B cell (primary cell): Measurements from ENCODE around the gene ZNF580. TPM values are rescaled to one million over a fixed set of nuclear protein-coding genes. Genes with fewer than 3 reads are reported as not detected.

Experiments
- ATAC-seq: fragments of 200-7000 bp; cut with Tn5 transposase; one replicate; pipeline ENCODE4 v1.10.0; 2021; ENCODE audit warnings: low read depth, mild to moderate bottlenecking, moderate number of reproducible peaks, moderate library complexity
- CTCF ChIA-PET: fragments of 350-600 bp; sonication (Branson Sonifier 250); formaldehyde crosslinking; loops from one replicate; lab custom pipeline; 2021; ENCODE audit warnings: antibody characterized with exemption, inconsistent platforms; lab: Charles Lee
- POLR2A ChIA-PET: fragments of 350-600 bp; sonication (Branson Sonifier 250); formaldehyde crosslinking; loops from one replicate; lab custom pipeline; 2021; ENCODE audit warnings: antibody characterized with exemption; lab: Charles Lee
- DNase-seq: peaks from one replicate; pipeline ENCODE4 v3.0.0; 2013
- H2AFZ ChIP-seq: 2 replicates; pipeline ENCODE4 v1.6.1; 2012; ENCODE audit warnings: mild to moderate bottlenecking, low read depth, low read length; ENCODE audit not compliant: insufficient read depth, poor library complexity, severe bottlenecking
- H3K27ac ChIP-seq, 2 donors: 1 replicate in 1 of 2; 2 replicates in 1 of 2; pipeline ENCODE4 v1.5.1; 2012 to 2013; ENCODE audit warnings: low read length in 2 of 2, mild to moderate bottlenecking in 2 of 2, moderate library complexity in 1 of 2
- H3K27me3 ChIP-seq, 4 experiments: fragments of 200-600 bp in 1 of 4; sonication (generic) in 1 of 4; replicated peaks in 1 of 4; 1 replicate in 2 of 4; 2 replicates in 2 of 4; pipeline versions ENCODE4 v1.6.1 to v1.7.0; 2013 to 2016; ENCODE audit warnings: low read length in 3 of 4, mild to moderate bottlenecking in 2 of 4, mixed read lengths in 1 of 4, moderate library complexity in 1 of 4; ENCODE audit not compliant: insufficient read depth in 4 of 4, control insufficient read depth in 3 of 4; ENCODE audit errors: control extremely low read depth in 1 of 4
- H3K36me3 ChIP-seq, 2 experiments: replicated peaks in 1 of 2; 1 replicate in 1 of 2; 2 replicates in 1 of 2; pipeline versions ENCODE4 v1.6.1 to v1.7.1; 2013; ENCODE audit warnings: low read length in 1 of 2; ENCODE audit not compliant: insufficient read depth in 2 of 2, control insufficient read depth in 1 of 2; ENCODE audit errors: control extremely low read depth in 1 of 2, extremely low read depth in 1 of 2
- H3K4me1 ChIP-seq, 2 donors: fragments of 200-600 bp in 1 of 2; sonication (generic) in 1 of 2; 1 replicate in 1 of 2; 2 replicates in 1 of 2; pipeline versions ENCODE4 v1.5.1 to v1.6.1; 2013 to 2017; ENCODE audit warnings: low read length in 2 of 2; ENCODE audit not compliant: control insufficient read depth in 2 of 2, insufficient read depth in 2 of 2
- H3K4me2 ChIP-seq: replicated peaks from 2 replicates; pipeline ENCODE3; 2012; ENCODE audit warnings: mild to moderate bottlenecking, low read depth, low read length; ENCODE audit not compliant: poor library complexity, severe bottlenecking
- H3K4me3 ChIP-seq, 5 experiments: fragments of 200-600 bp in 1 of 5; sonication (generic) in 1 of 5; 1 replicate in 3 of 5; 2 replicates in 2 of 5; pipeline versions ENCODE4 v1.5.1 to v1.7.0; 2011 to 2016; ENCODE audit warnings: low read length in 4 of 5, mild to moderate bottlenecking in 4 of 5, low read depth in 2 of 5, control low read depth in 1 of 5, moderate library complexity in 1 of 5; ENCODE audit not compliant: insufficient read depth in 1 of 5; ENCODE audit errors: control extremely low read depth in 1 of 5, extremely low read depth in 1 of 5
- H3K79me2 ChIP-seq: fragments of 200-600 bp; sonication (generic); one replicate; pipeline ENCODE4 v1.6.0; 2016; ENCODE audit warnings: low read length; ENCODE audit not compliant: control insufficient read depth, insufficient read depth
- H3K9ac ChIP-seq: fragments of 200-600 bp; sonication (generic); 2 replicates; pipeline ENCODE4 v1.6.1; 2017; ENCODE audit warnings: mild to moderate bottlenecking, low read length, moderate library complexity
- H3K9me3 ChIP-seq, 3 donors: one replicate each; pipeline versions ENCODE4 v1.6.1 to v1.7.1; 2013; ENCODE audit warnings: low read length in 2 of 3; ENCODE audit not compliant: control insufficient read depth in 2 of 3, insufficient read depth in 1 of 3; ENCODE audit errors: control extremely low read depth in 1 of 3
- H4K20me1 ChIP-seq: 2 replicates; pipeline ENCODE4 v1.6.0; 2012; ENCODE audit warnings: mild to moderate bottlenecking, low read length; ENCODE audit not compliant: insufficient read depth, control insufficient read depth, poor library complexity, severe bottlenecking
- H3K27ac Mint-ChIP-seq: one replicate; pipeline ENCODE4 v1.8.0; 2021; ENCODE audit warnings: mixed read lengths
- H3K27me3 Mint-ChIP-seq: one replicate; pipeline ENCODE4 v1.8.0; 2021; ENCODE audit warnings: mixed read lengths
- H3K4me1 Mint-ChIP-seq: one replicate; pipeline ENCODE4 v1.8.0; 2021; ENCODE audit warnings: mixed read lengths
- H3K4me3 Mint-ChIP-seq: one replicate; pipeline ENCODE4 v1.8.0; 2021; ENCODE audit warnings: mixed read lengths
- H3K9me3 Mint-ChIP-seq: one replicate; pipeline ENCODE4 v1.8.0; 2022; ENCODE audit warnings: mixed read lengths; ENCODE audit not compliant: insufficient read depth
- CTCF ChIP-seq: fragments of 200-600 bp; IDR thresholded peaks from one replicate; pipeline ENCODE4 v1.8.0; 2022; ENCODE audit warnings: antibody characterized with exemption, mild to moderate bottlenecking
- EZH2 ChIP-seq: IDR thresholded peaks from 2 replicates; pipeline ENCODE4 v1.6.1; 2012; ENCODE audit warnings: borderline replicate concordance, low read depth, mild to moderate bottlenecking, moderate library complexity, low read length; ENCODE audit not compliant: insufficient read depth, poor library complexity, severe bottlenecking
- WGBS: methylation state at CpG from one replicate; pipeline ENCODE4 v1.1.5; 2013; ENCODE audit warnings: missing lambda C conversion rate; ENCODE audit not compliant: insufficient coverage; 5-methylcytosine and 5-hydroxymethylcytosine counted together
- intact Hi-C: fragments of 100-400 bp; cut with micrococcal nuclease; formaldehyde crosslinking; loops from one replicate; pipeline ENCODE4 v1.10.0; 2022
- polyA plus RNA-seq: library from polyadenylated mRNA; depleted of rRNA; stranded (reverse); fragments of >200 nt; gene quantifications from 2 replicates; pipeline ENCODE4 v1.2.3, GENCODE V29; 2012
- total RNA-seq, 2 donors: library from RNA; stranded (reverse); fragments of 120-200 nt in 1 of 2; gene quantifications; 1 replicate in 1 of 2; 2 replicates in 1 of 2; pipeline versions ENCODE4 v1.2.3 to v1.2.4, GENCODE V29; 2013 to 2022

ZNF580 gene
- total and polyA plus RNA-seq, 2 donors (not counting 1 experiment from before 2014, with no cell fraction given) = 69.8 to 101 TPM

DNA sequence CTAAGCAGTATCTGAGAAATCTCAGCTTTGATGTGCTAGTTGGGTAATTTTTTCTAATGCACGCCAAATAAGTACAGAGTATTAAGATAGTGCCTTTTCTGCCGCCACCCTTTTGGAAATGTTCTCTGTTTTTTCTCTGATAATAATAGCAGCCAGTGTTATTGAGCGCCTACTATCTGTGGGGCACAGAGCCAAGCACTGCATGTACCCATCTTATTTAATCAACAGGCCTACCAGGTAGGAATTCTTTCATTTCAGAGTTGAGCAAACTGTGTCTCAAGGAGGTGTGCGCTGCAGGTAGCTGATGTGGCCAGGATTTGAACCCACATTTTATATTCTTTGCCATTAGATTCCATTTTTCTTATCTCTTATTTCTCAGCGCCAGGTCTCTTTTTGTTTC lies 35.6 kb downstream of the ZNF580 start:
- H3K36me3 ChIP-seq = peaks cover 0 to 59% of the 10 kb centered on the region in 2 experiments
- 84% methylated on average over 4 of the region's 5 CpGs for WGBS
- Mint-ChIP-seq H3K27me3 (no peaks in the 10 kb centered on the region), H3K4me1 (peaks cover 68% of the 10 kb centered on the region), H3K27ac (peak overlapping the region; percentile 70), H3K9me3 (no peaks in the 10 kb centered on the region), H3K4me3 (peak overlapping the region; percentile 95)
- POLR2A ChIA-PET = interaction anchor here (0.8 to 1.4 kb wide), 4 partner anchors 21 to 396 kb away, joined by 3 to 4 read pairs (median 3); partner anchors contain the start of genes HSPBP1, KMT5C and U2AF2
- H3K4me2 ChIP-seq = peak overlapping the region; percentile 82
- intact Hi-C loops = loop anchor here (5.0 kb wide), 3 partner anchors 34 to 1474 kb away; partner anchors contain the start of genes PPP1R12C, RPS9, ZNF580 and ZNF581
- H4K20me1 ChIP-seq = peaks cover 73% of the 10 kb centered on the region
- H3K4me3 ChIP-seq = peak overlapping the region in 3 of 5 experiments; percentile 64 to 93 (median 77)
- H3K79me2 ChIP-seq = peaks cover 69% of the 10 kb centered on the region
- no peak for ATAC-seq
- peak overlapping the region; percentile 87 to 93 for H3K27ac ChIP-seq
- no peak for DNase-seq
- no peak overlapping the region for H2AFZ ChIP-seq
- TF ChIP-seq CTCF = no peak
- TF ChIP-seq EZH2 = no peak
- H3K9me3 ChIP-seq = peaks cover 0 to 2% (median 0%) of the 10 kb centered on the region in 3 donors
- H3K27me3 ChIP-seq = no peaks in the 10 kb centered on the region
- peaks cover 50 to 65% of the 10 kb centered on the region in 2 donors for H3K4me1 ChIP-seq
- CTCF ChIA-PET = interaction anchor here (1.1 to 1.8 kb wide), 5 partner anchors 20 to 132 kb away, joined by 3 to 5 read pairs (median 4); no protein-coding TSS in a partner anchor
- peak overlapping the region; percentile 80 for H3K9ac ChIP-seq

- TF ChIP-seq CTCF = no peak
- no peak for TF ChIP-seq EZH2
- CTCF ChIA-PET = interaction anchor here (1.1 to 1.8 kb wide), 7 partner anchors 21 to 132 kb away, joined by 3 to 6 read pairs (median 4); partner anchors contain the start of gene U2AF2
- Histone ChIP-seq H3K36me3 (peaks cover 0 to 61% of the 10 kb centered on the region in 2 experiments), H2AFZ (no peak overlapping the region), H4K20me1 (peaks cover 73% of the 10 kb centered on the region), H3K9me3 (peaks cover 0 to 2% (median 0%) of the 10 kb centered on the region in 3 donors), H3K4me3 (peak overlapping the region in 1 of 5 experiments; percentile 93), H3K27ac (peak overlapping the region; percentile 87 to 93), H3K4me2 (peak overlapping the region; percentile 82), H3K4me1 (peaks cover 50 to 70% of the 10 kb centered on the region in 2 donors), H3K27me3 (no peaks in the 10 kb centered on the region), H3K9ac (peak overlapping the region; percentile 80), H3K79me2 (peaks cover 72% of the 10 kb centered on the region)
- H3K4me3 Mint-ChIP-seq = peak overlapping the region; percentile 95
- ATAC-seq (no peak), DNase-seq (no peak)
- intact Hi-C loops = loop anchor here (5.0 kb wide), 3 partner anchors 35 to 1475 kb away; partner anchors contain the start of genes PPP1R12C, RPS9, ZNF580 and ZNF581
- H3K27me3 Mint-ChIP-seq = no peaks in the 10 kb centered on the region
- no peaks in the 10 kb centered on the region for H3K9me3 Mint-ChIP-seq
- POLR2A ChIA-PET = interaction anchor here (1.3 to 1.5 kb wide), 3 partner anchors 22 to 30 kb away, joined by 3 to 8 read pairs (median 4); partner anchors contain the start of gene U2AF2
- H3K4me1 Mint-ChIP-seq = peaks cover 66% of the 10 kb centered on the region
- H3K27ac Mint-ChIP-seq = peak overlapping the region; percentile 70
- WGBS = 66% methylated on average over 5 of the region's 7 CpGs
Measured at GRCh38 chr19:55676889-55677505, 36.2 kb downstream of the ZNF580 start.
